HG02610 (cell line): ENCODE data around the gene FEM1C.
A peak's percentile ranks its signal among the peaks of the same experiment; 100 is the strongest.

ENCODE experiments used
- ATAC-seq: cut with Tn5 transposase; IDR thresholded peaks from one replicate; pipeline ENCODE4 v1.9.1; 2021; ENCODE audit warnings: mild to moderate bottlenecking, moderate library complexity; ENCODE audit not compliant: unreplicated experiment

The FEM1C gene

GRCh38 chr5:115544436-115545350 is at the start of gene FEM1C:
Gene FEM1C (minus strand): TSS chr5:115544775. CDS start chr5:115543493, 1,282 bp downstream.
- ATAC-seq, result peak; percentile 99

GRCh38 chr5:115589043-115589442 is 44.5 kb upstream of the FEM1C start:
- ATAC-seq, result no peak

GRCh38 chr5:115588640-115589039 is 44.1 kb upstream of the FEM1C start:
- ATAC-seq, result no peak

- ATAC-seq, result no peak
Measured at GRCh38 chr5:115586525-115587146, 42.1 kb upstream of the FEM1C start.

GRCh38 chr5:115585265-115585664 is 40.7 kb upstream of the FEM1C start:
- no peak for ATAC-seq

- no peak for ATAC-seq
Measured at GRCh38 chr5:115584501-115584900, 39.9 kb upstream of the FEM1C start.

GRCh38 chr5:115583474-115583873 is 38.9 kb upstream of the FEM1C start:
- no peak for ATAC-seq

GRCh38 chr5:115580941-115581340 is 36.4 kb upstream of the FEM1C start:
- no peak for ATAC-seq

GRCh38 chr5:115579747-115580173 is 35.2 kb upstream of the FEM1C start:
- ATAC-seq, result peak; percentile 83

GRCh38 chr5:115579216-115579615 is 34.6 kb upstream of the FEM1C start:
- peak; percentile 4 for ATAC-seq

- ATAC-seq, result peak; percentile 27
Measured at GRCh38 chr5:115578657-115579056, 34.1 kb upstream of the FEM1C start.

- ATAC-seq, result peak; percentile 40
Measured at GRCh38 chr5:115577741-115578140, 33.2 kb upstream of the FEM1C start.

GRCh38 chr5:115577329-115577728 is 32.8 kb upstream of the FEM1C start:
- ATAC-seq, result no peak

- no peak for ATAC-seq
Measured at GRCh38 chr5:115575167-115576070, 30.8 kb upstream of the FEM1C start.

- ATAC-seq, result no peak
Measured at GRCh38 chr5:115573133-115573532, 28.6 kb upstream of the FEM1C start.

GRCh38 chr5:115571441-115571878 is 26.9 kb upstream of the FEM1C start:
- ATAC-seq, result no peak

GRCh38 chr5:115568668-115569067 is 24.1 kb upstream of the FEM1C start:
- ATAC-seq, result no peak

GRCh38 chr5:115565233-115565632 is 20.7 kb upstream of the FEM1C start:
- ATAC-seq, result no peak

GRCh38 chr5:115561176-115561575 is 16.6 kb upstream of the FEM1C start:
- ATAC-seq, result no peak

GRCh38 chr5:115559524-115559923 is 14.9 kb upstream of the FEM1C start:
- ATAC-seq, result no peak

GRCh38 chr5:115558388-115558956 is 13.9 kb upstream of the FEM1C start:
- no peak for ATAC-seq
